Peyer's patch (tissue), 4 donors: ENCODE data around the gene CORO7. TPM values are rescaled to one million over a fixed set of nuclear protein-coding genes. Genes with fewer than 3 reads are reported as not detected.

ENCODE experiments used
- DNase-seq, 3 donors: peaks; one replicate each; pipeline ENCODE4 v3.0.0-alpha.2; 2017 to 2019
- H3K27ac ChIP-seq, 4 donors: fragments of 200-600 bp; sonication (generic); one replicate each; pipeline ENCODE4 v1.5.1; 2016 to 2019
- H3K27me3 ChIP-seq, 2 donors: fragments of 200-600 bp; sonication (generic); one replicate each; pipeline ENCODE4 v1.5.1; 2019
- H3K36me3 ChIP-seq, 3 donors: fragments of 200-600 bp; sonication (generic); one replicate each; pipeline ENCODE4 v1.5.1; 2016 to 2019
- H3K4me1 ChIP-seq, 4 donors: fragments of 200-600 bp; sonication (generic); one replicate each; pipeline ENCODE4 v1.5.1; 2016 to 2019
- H3K4me3 ChIP-seq, 4 donors: fragments of 200-600 bp; sonication (generic); 1 replicate in 3 of 4; 2 replicates in 1 of 4; pipeline ENCODE4 v1.5.1; 2016 to 2019; ENCODE audit warnings: mild to moderate bottlenecking in 1 of 4
- H3K9me3 ChIP-seq, 4 donors: fragments of 200-600 bp; sonication (generic); one replicate each; pipeline ENCODE4 v1.5.1; 2016 to 2019; ENCODE audit warnings: mild to moderate bottlenecking in 1 of 4
- POLR2A ChIP-seq, 2 donors: fragments of 450-650 bp; IDR thresholded peaks; one replicate each; pipeline ENCODE4 v1.5.1; 2017; ENCODE audit warnings: antibody characterized with exemption in 2 of 2, mild to moderate bottlenecking in 2 of 2, moderate library complexity in 2 of 2
- total RNA-seq, 4 donors: library from RNA; depleted of rRNA; stranded (reverse); fragments of >200 nt; gene quantifications; one replicate each; pipeline ENCODE4 v1.1.0, GENCODE V29; 2016
- TF ChIP-seq, protein P1 (sequence below), 6 experiments: fragments of 450-650 bp in 4 of 6; fragments of 200-600 bp in 2 of 6; sonication (generic) in 1 of 6; IDR thresholded peaks; one replicate each; pipeline ENCODE4 v1.5.1; 2017 to 2019; ENCODE audit warnings: antibody characterized with exemption in 6 of 6, mild to moderate bottlenecking in 3 of 6, moderate library complexity in 1 of 6

Gene CORO7
- total RNA-seq, 4 donors from 2014 or later: 73.4 to 219 (median 110) TPM

DNA sequence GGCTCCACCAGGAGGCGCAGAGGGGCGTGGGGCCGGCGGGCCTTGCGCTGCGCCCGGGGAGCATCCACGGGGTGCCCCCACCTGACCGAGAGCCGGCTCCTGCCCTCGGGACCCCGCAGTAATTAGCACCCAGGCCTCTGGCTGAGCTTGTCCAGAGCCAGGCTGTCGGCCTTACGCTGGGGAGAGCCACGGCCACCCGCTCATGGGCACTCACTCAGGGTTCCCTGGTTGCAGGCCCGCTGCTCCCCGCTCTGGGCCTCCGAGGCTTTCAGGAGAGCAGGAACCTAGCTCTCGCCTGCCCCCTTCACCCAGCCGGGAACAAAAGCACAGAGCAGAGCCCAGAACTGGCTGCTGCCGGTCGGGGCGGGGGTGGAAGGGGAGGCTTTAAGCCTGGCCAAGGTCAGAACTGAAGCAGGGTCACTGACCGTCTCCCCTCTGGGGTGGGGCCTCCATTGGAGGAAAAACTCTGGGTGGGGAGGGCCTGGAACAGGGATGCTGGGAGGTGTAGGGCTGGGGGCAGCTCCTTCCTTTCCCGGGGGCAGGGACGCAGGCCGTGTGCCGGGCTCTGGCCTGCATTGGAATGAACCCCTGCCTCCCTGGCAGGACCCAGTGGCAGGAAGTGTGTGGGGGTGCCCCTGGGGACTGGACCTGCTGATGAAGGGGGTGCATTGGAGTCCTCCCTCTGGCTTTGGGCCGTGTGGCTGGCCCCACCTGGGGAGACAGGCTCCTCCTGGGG lies 88.2 kb downstream of the CORO7 start:
- Histone ChIP-seq H3K27ac (peak overlapping the region; percentile 25 to 85 (median 73)), H3K4me1 (peaks cover 0 to 38% (median 13%) of the 10 kb centered on the region in 4 donors), H3K9me3 (no peaks in the 10 kb centered on the region), H3K27me3 (no peaks in the 10 kb centered on the region), H3K4me3 (peak overlapping the region; percentile 19 to 51 (median 51)), H3K36me3 (no peaks in the 10 kb centered on the region)
- peak; percentile 53 to 79 (median 72) for DNase-seq
- TF ChIP-seq, protein P1, sequence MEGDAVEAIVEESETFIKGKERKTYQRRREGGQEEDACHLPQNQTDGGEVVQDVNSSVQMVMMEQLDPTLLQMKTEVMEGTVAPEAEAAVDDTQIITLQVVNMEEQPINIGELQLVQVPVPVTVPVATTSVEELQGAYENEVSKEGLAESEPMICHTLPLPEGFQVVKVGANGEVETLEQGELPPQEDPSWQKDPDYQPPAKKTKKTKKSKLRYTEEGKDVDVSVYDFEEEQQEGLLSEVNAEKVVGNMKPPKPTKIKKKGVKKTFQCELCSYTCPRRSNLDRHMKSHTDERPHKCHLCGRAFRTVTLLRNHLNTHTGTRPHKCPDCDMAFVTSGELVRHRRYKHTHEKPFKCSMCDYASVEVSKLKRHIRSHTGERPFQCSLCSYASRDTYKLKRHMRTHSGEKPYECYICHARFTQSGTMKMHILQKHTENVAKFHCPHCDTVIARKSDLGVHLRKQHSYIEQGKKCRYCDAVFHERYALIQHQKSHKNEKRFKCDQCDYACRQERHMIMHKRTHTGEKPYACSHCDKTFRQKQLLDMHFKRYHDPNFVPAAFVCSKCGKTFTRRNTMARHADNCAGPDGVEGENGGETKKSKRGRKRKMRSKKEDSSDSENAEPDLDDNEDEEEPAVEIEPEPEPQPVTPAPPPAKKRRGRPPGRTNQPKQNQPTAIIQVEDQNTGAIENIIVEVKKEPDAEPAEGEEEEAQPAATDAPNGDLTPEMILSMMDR (IDR thresholded peaks at IDR 0.05): peak in 4 of 6 experiments; percentile 46 to 55 (median 50)
- TF ChIP-seq POLR2A (IDR thresholded peaks at IDR 0.05): no peak

DNA sequence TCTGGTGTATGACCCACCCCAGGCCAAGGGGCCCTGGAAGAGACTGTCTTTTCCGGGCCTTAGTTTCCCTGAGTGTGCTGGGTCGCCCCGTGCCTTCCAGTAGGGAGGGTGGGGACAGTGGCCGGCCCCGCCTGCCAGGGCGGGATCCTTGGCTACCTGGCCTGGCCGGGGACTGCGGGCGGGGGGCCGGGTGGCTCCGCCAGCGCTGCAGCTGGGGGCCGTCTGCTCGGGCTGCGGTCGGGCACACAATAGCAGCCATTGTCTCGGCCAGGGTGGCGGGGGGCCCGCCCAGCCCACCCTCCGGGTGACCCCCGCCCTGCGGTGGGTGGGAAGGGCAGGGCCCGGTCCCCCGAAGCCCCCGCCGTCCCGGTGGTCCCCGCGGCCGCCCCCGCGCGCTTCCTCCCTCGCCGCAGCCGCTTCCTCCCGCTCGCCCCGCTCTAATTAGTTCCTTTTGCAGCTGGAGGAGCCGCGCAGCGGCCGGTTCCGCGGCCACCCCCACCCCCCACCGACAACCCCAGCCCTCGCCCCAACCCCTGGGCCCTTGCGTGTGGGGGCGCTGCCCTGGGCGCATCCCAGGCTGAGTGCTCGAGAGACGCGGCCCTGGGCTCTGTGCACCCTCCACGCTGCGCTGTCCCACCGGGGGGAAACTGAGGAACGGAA lies 88.9 kb downstream of the CORO7 start:
- H3K4me1 ChIP-seq: peaks cover 0 to 38% (median 13%) of the 10 kb centered on the region in 4 donors
- no peak for DNase-seq
- no peaks in the 10 kb centered on the region for H3K27me3 ChIP-seq
- H3K9me3 ChIP-seq: no peaks in the 10 kb centered on the region
- TF ChIP-seq POLR2A (IDR thresholded peaks at IDR 0.05): no peak
- TF ChIP-seq, protein P1 (IDR thresholded peaks at IDR 0.05): no peak
- H3K27ac ChIP-seq: peak overlapping the region; percentile 21 to 85 (median 73)
- no peaks in the 10 kb centered on the region for H3K36me3 ChIP-seq
- peak overlapping the region; percentile 19 to 51 (median 51) for H3K4me3 ChIP-seq

DNA sequence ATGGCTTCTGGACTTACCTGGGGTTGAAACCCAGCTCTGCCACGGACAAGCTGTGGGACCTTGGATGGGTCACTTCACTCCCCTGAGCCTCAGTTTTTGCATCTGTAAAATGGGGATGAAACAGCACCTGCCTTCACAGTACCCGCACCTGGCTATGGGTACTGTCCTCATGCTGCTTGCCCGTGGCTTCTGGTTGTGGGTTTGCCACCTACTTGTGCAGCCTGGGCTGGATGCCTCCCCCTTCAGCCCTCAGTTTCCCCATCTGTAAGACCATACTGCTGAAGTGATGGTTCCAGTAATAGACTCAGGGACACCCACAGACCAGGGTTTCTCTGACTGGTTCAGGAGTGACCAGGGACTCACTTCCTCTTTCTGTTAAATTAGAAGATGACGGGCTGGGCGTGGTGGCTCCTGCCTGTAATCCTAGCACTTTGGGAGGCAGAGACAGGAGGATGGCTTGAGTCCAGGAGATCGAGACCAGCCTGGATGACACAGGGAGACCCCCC lies 91.1 kb downstream of the CORO7 start:
- Histone ChIP-seq H3K4me3 (no peak overlapping the region), H3K36me3 (no peaks in the 10 kb centered on the region), H3K27me3 (no peaks in the 10 kb centered on the region), H3K27ac (peak overlapping the region in 3 of 4 donors; percentile 57 to 59 (median 59)), H3K9me3 (no peaks in the 10 kb centered on the region), H3K4me1 (peaks cover 0 to 38% (median 13%) of the 10 kb centered on the region in 4 donors)
- peak in 1 of 3 donors; percentile 36 for DNase-seq
- no peak for TF ChIP-seq POLR2A (IDR thresholded peaks at IDR 0.05)
- TF ChIP-seq, protein P1 (IDR thresholded peaks at IDR 0.05): no peak

DNA sequence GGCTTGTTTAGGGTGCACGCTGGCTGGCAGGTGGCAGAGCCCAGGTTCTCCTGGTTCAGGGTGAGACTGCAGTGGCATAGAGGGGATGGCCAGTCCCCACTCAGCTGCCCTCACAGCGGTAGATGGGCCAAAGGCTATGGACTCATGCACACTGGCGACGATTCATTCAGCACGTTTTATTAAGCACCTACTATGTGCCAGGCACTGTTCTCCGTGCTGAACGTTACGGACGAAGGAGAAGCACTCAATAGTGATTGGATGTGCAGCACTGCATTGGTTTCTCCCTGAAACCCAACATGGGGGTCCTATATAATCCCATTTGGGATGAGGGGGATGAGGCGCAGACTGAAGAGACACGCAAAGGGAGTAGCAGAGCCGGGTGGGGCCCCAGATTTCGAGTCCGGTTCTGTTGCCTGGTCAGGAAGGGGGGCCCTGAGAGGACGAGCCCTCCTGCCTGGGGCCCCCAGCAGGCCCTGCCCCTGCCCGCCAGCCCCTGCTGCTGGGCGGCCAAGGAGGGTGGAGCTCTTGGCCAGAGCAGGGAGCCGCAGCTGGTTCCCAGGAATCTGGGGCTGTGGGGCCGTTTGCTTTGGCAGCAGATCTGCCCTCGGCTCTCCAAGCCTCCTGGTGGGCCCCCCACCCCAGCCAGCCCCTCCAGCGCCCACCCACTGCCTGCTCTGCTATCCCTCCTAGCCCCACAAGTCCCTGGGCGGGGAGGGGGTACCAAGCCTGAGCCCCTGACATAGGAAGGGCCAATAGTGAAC lies 91.7 kb downstream of the CORO7 start:
- peak in 1 of 3 donors; percentile 46 for DNase-seq
- no peaks in the 10 kb centered on the region for H3K27me3 ChIP-seq
- H3K36me3 ChIP-seq: no peaks in the 10 kb centered on the region
- no peaks in the 10 kb centered on the region for H3K9me3 ChIP-seq
- no peak for TF ChIP-seq POLR2A (IDR thresholded peaks at IDR 0.05)
- TF ChIP-seq, protein P1 (IDR thresholded peaks at IDR 0.05): no peak
- peaks cover 0 to 43% (median 16%) of the 10 kb centered on the region in 4 donors for H3K4me1 ChIP-seq
- no peak overlapping the region for H3K4me3 ChIP-seq
- peak overlapping the region; percentile 5 to 59 (median 58) for H3K27ac ChIP-seq

DNA sequence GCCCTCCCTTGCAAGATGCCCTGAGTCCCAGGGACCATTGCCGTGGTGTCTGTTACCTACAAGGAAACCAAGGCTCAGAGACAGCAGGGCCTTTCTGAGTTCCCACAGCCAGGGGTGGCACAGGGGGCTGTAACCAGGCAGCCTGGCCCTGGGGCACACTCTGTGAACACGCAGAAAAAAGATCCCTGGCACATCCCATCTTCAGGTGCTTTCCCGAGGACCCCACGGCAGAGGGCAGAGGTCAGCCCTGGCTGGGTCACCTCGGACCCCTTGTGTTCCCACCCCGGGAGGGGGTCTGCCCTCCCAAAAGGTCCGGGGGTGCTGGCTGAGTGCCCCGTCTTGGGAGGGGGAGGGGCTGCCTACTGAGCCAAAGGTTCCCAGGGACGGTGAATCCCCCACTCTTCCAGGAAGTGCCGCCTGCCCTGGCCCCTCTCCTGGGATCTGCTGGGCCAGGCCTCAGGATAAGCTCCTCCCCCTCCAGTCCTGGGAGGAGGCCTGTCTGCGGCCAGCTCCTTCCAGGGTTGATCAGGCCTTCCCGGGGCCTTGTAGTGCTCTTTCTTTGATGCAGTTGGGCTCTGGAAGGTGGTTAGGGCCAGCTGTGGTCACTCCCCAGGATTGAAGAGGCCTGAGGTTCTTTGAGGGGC lies 92.4 kb downstream of the CORO7 start:
- DNase-seq: peak in 1 of 3 donors; percentile 50

More for the DNA sequence above, 92.4 kb downstream of the CORO7 start:
- H3K4me3 ChIP-seq: no peak overlapping the region
- peak overlapping the region; percentile 51 to 75 (median 58) for H3K27ac ChIP-seq
- H3K36me3 ChIP-seq: no peaks in the 10 kb centered on the region
- H3K4me1 ChIP-seq: peaks cover 0 to 46% (median 21%) of the 10 kb centered on the region in 4 donors
- no peaks in the 10 kb centered on the region for H3K27me3 ChIP-seq
- H3K9me3 ChIP-seq: no peaks in the 10 kb centered on the region
- TF ChIP-seq, protein P1 (IDR thresholded peaks at IDR 0.05): no peak
- TF ChIP-seq POLR2A (IDR thresholded peaks at IDR 0.05): no peak
